ENCODE results near the gene KIF1A. TPM values are rescaled to one million over a fixed set of nuclear protein-coding genes. Genes with fewer than 3 reads are reported as not detected.
A peak's percentile ranks its signal among the peaks of the same experiment; 100 is the strongest.

Gene KIF1A
- total RNA-seq, 4 donors from 2014 or later: 1.7 to 4.1 (median 3.4) TPM

- peak; percentile 21 for DNase-seq (ENCODE audit: extremely low spot score)
- Histone ChIP-seq H3K4me3 (no peak overlapping the region), H3K27me3 (peaks cover 0 to 31% (median 0%) of the 10 kb centered on the region in 4 donors), H3K4me1 (no peaks in the 10 kb centered on the region), H3K36me3 (no peaks in the 10 kb centered on the region), H3K9me3 (peaks cover 0 to 19% (median 12%) of the 10 kb centered on the region in 4 donors), H3K27ac (replicated peaks in 1 of 4) (no peak overlapping the region)
- intact Hi-C loops (cut with DNase I): no loop called here
- TF ChIP-seq, protein P1, sequence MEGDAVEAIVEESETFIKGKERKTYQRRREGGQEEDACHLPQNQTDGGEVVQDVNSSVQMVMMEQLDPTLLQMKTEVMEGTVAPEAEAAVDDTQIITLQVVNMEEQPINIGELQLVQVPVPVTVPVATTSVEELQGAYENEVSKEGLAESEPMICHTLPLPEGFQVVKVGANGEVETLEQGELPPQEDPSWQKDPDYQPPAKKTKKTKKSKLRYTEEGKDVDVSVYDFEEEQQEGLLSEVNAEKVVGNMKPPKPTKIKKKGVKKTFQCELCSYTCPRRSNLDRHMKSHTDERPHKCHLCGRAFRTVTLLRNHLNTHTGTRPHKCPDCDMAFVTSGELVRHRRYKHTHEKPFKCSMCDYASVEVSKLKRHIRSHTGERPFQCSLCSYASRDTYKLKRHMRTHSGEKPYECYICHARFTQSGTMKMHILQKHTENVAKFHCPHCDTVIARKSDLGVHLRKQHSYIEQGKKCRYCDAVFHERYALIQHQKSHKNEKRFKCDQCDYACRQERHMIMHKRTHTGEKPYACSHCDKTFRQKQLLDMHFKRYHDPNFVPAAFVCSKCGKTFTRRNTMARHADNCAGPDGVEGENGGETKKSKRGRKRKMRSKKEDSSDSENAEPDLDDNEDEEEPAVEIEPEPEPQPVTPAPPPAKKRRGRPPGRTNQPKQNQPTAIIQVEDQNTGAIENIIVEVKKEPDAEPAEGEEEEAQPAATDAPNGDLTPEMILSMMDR (IDR thresholded peaks at IDR 0.05): no peak
- no peak for TF ChIP-seq POLR2AphosphoS5 (IDR thresholded peaks at IDR 0.05)
- TF ChIP-seq EP300 (IDR thresholded peaks at IDR 0.05): no peak
- no peak for TF ChIP-seq POLR2A (IDR thresholded peaks at IDR 0.05; ENCODE audit: low read depth)
- WGBS: 86% methylated on average over 1 of the region's 1 CpG
These were observed 155.4 kb downstream of the KIF1A start for GRCh38 chr2:240664622-240665021.

Small RNAs within 50 kb of the gene (small RNA-seq; reads per million reads assigned to genes)
- 0 reads per million in 3 donors for gene AC011298.3

Other genes starting within 250 kb of the KIF1A start
- gene CAPN10, start 233.5 kb downstream of the KIF1A start, total RNA-seq: 10 to 100 TPM; 16.7 to 29.2 (median 19.6) TPM
- 1 to 10 TPM; 1.8 to 4.0 (median 2.2) TPM for gene GPR35, start 194.7 kb downstream of the KIF1A start, total RNA-seq
- not detected for gene AQP12B, start 137.3 kb downstream of the KIF1A start, total RNA-seq
- not detected for gene AQP12A, start 128.4 kb downstream of the KIF1A start, total RNA-seq
- not detected for gene AGXT, start 48.6 kb upstream of the KIF1A start, total RNA-seq
- gene MAB21L4, start 75.9 kb upstream of the KIF1A start, total RNA-seq: under 1 TPM in 1 of 4 donors, not detected in 3; 0.83 TPM
- gene CROCC2, start 86.1 kb upstream of the KIF1A start, total RNA-seq: not detected
- gene SNED1, start 178.4 kb upstream of the KIF1A start, total RNA-seq: 10 to 100 TPM in 2 of 4 donors, 1 to 10 TPM in 2; 7.3 to 14.1 (median 11.6) TPM